Mammary microvascular endothelial cell (primary cell): Measurements from ENCODE around the gene PADI1. TPM values are rescaled to one million over a fixed set of nuclear protein-coding genes. Genes with fewer than 3 reads are reported as not detected.

Source experiments
- total RNA-seq: library from RNA; depleted of rRNA; stranded (reverse); fragments of >200 nt; gene quantifications from 2 replicates; pipeline ENCODE4 v1.2.3, GENCODE V29; 2015

The PADI1 gene
- 0.05 TPM in 1 of 2 replicates, not detected in the other for total RNA-seq

GRCh38 chr1:17204546-17205440, at the start of gene PADI1:
Gene PADI1, plus strand, starts transcription at chr1:17205128. Its CDS starts 90 bp downstream, at chr1:17205218.

GRCh38 chr1:17248781-17249180, 43.9 kb downstream of the PADI1 start, which contains the start of gene PADI3:
Gene PADI3, plus strand, starts transcription at chr1:17249098. Its CDS starts 40 bp downstream, at chr1:17249138.

Other genes with a start within 250 kb of the PADI1 start
- 36.8 and 40.6 TPM in 2 replicates for gene MFAP2, start 224.5 kb upstream of the PADI1 start, total RNA-seq
- 57.7 and 64.5 TPM in 2 replicates for gene ATP13A2, start 193.2 kb upstream of the PADI1 start, total RNA-seq
- gene SDHB, start 151.1 kb upstream of the PADI1 start, total RNA-seq: 163 and 185 TPM in 2 replicates
- 0.05 and 0.13 TPM in 2 replicates for gene PADI2, start 85.7 kb upstream of the PADI1 start, total RNA-seq
- gene PADI3, start 44.0 kb downstream of the PADI1 start, total RNA-seq: not detected in 2 replicates
- not detected in 2 replicates for gene PADI4, start 103.1 kb downstream of the PADI1 start, total RNA-seq
- not detected in 2 replicates for gene PADI6, start 167.1 kb downstream of the PADI1 start, total RNA-seq
- gene RCC2, start 234.5 kb downstream of the PADI1 start, total RNA-seq: 65.0 and 67.2 TPM in 2 replicates